Natural killer cell treated with Interleukin-12 subunit alpha and Interleukin-12 subunit beta and Interleukin-15 and Interleukin-18, amount 100 ng/mL, for 72 hours (primary cell): Measurements from ENCODE around the gene CEBPG. TPM values are rescaled to one million over a fixed set of nuclear protein-coding genes. Genes with fewer than 3 reads are reported as not detected.

ENCODE experiments used
- ATAC-seq, 2 donors: fragments of 150-1000 bp; cut with Tn5 transposase in 1 of 2; sonication (Bioruptor Pico), chemical (Tn5 transposase) in 1 of 2; 2 replicates each; pipeline ENCODE4 v1.10.0; 2021
- DNase-seq: peaks from one replicate; pipeline ENCODE4 v3.0.0; 2022; ENCODE audit warnings: low spot score
- H3K27ac Mint-ChIP-seq, 2 donors: 1 replicate in 1 of 2; 2 replicates in 1 of 2; pipeline ENCODE4 v1.8.0; 2022; ENCODE audit warnings: mixed read lengths in 2 of 2, mild to moderate bottlenecking in 1 of 2, moderate library complexity in 1 of 2
- H3K27me3 Mint-ChIP-seq, 2 donors: 1 replicate in 1 of 2; 2 replicates in 1 of 2; pipeline ENCODE4 v1.8.0; 2022; ENCODE audit warnings: mixed read lengths in 2 of 2
- H3K36me3 Mint-ChIP-seq: one replicate; pipeline ENCODE4 v1.8.0; 2022; ENCODE audit warnings: mixed read lengths
- H3K4me1 Mint-ChIP-seq, 2 donors: 1 replicate in 1 of 2; 2 replicates in 1 of 2; pipeline ENCODE4 v1.8.0; 2022; ENCODE audit warnings: low read depth in 2 of 2, mixed read lengths in 2 of 2, mild to moderate bottlenecking in 1 of 2
- H3K4me3 Mint-ChIP-seq: one replicate; pipeline ENCODE4 v1.8.0; 2022; ENCODE audit warnings: mixed read lengths
- H3K9me3 Mint-ChIP-seq: 2 replicates; pipeline ENCODE4 v1.8.0; 2022; ENCODE audit warnings: mixed read lengths
- total RNA-seq, 2 donors: library from RNA; stranded (reverse); gene quantifications; one replicate each; pipeline ENCODE4 v1.2.3, GENCODE V29; 2022

The CEBPG gene
- total RNA-seq, 2 donors from 2014 or later: 26.3 to 29.2 TPM

DNA sequence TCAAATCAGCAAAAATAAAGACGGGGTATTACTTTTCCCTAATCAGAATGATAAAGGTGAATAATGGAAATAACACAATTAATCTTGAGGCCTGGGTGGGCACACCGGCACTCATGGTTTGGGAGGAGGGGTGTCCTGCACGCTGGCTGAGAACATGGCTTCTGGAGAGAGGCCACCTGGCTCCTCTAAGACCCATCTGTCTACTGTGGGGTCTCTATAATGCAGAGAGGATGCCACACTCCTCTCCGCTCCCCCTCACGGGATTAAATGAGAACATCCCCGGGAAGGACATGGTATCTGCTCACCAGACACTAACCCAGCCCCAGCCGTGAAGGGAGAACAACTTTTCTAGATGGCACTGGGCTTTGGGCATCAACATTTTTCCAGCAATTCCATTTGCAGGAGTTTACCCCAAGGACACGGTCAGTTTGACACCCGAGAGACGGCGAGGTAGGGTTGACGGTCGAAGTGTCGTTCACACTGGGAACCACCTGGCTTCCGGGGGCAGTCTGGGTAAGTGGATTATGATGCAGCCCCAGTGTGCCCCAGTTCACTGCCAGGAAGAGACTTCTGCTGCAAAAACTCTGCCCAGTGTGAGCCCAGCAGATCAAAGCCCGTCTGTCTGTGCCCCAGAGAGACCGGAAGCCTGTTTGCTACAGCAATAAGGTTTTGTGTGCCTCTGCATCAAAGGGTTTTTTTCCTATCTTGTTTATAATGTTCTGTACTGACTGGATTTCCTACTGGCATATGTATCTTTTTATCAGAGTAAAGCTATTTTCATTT is 56.6 kb downstream of the CEBPG start:
- peak overlapping the region; percentile 71 for H3K4me3 Mint-ChIP-seq

DNA sequence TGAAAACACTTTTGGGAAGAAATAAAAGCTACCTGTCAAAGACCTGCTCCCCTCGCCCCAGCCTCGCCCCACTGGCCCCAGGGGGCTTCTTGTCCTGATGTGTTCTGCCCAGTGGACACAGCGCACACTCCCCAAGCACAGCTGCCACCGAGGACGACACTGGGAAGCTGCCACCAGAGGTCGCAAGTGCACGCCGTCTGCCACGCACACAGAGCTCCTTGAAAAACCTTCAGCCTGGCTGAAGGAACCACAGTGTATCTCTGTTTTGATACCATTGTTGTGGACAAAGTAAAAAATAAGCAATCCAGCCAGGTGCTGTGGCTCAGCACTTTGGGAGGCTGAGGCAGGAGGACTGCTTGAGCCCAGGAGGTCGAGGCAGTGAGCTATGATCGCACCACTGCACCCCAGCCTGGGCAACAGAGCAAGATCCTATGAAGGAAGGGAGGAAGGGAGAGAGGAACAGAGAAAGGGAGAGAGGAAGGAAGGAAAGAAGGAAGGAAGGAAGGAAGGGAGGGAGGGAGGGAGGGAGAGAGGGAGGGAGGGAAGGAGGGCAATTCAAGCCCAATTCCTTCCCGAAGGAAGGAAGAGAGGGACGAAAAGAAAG is 57.3 kb downstream of the CEBPG start:
- H3K27ac Mint-ChIP-seq: peak overlapping the region in 1 of 2 donors; percentile 46

More for the DNA sequence above, 56.6 kb downstream of the CEBPG start:
- ATAC-seq (peak in 1 of 2 donors; percentile 75), DNase-seq (peak; percentile 32)
- peaks cover 0 to 5% of the 10 kb centered on the region in 2 donors for H3K27me3 Mint-ChIP-seq
- no peaks in the 10 kb centered on the region for H3K36me3 Mint-ChIP-seq
- peaks cover 6 to 7% of the 10 kb centered on the region in 2 donors for H3K4me1 Mint-ChIP-seq
- H3K27ac Mint-ChIP-seq: peak overlapping the region in 1 of 2 donors; percentile 46
- H3K9me3 Mint-ChIP-seq: no peaks in the 10 kb centered on the region

DNA sequence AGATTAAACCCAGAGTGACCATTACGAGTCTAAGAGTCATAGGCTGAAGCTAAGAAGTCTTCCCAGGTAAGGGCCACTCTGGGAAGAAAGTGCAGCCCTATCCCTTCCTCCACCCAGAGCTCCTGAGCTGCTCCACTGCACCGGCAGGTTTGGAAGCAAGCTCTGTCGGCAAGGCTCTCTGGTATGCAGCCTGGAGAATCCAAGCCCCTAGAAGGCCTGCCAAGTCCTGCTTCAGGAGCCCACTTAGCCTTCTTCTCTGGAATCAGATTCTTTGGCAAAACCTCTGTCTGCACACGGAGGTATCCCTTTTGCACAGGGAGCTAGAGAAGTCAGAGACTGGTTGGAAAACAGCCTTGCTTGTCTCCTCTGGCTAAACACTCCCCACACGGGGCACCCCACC is 58.5 kb downstream of the CEBPG start:
- Mint-ChIP-seq H3K4me1 (peaks cover 6 to 7% of the 10 kb centered on the region in 2 donors), H3K4me3 (no peak overlapping the region), H3K9me3 (no peaks in the 10 kb centered on the region), H3K27me3 (peaks cover 0 to 5% of the 10 kb centered on the region in 2 donors), H3K27ac (no peak overlapping the region), H3K36me3 (no peaks in the 10 kb centered on the region)
- DNase-seq (peak; percentile 18), ATAC-seq (no peak)

More for the DNA sequence above, 57.3 kb downstream of the CEBPG start:
- Mint-ChIP-seq H3K27me3 (peaks cover 0 to 5% of the 10 kb centered on the region in 2 donors), H3K9me3 (no peaks in the 10 kb centered on the region), H3K36me3 (no peaks in the 10 kb centered on the region), H3K4me3 (peak overlapping the region; percentile 71), H3K4me1 (peaks cover 6 to 7% of the 10 kb centered on the region in 2 donors)
- peak; percentile 74 to 76 for ATAC-seq
- DNase-seq: peak; percentile 63

Other genes with a start within 250 kb of the CEBPG start
- not detected for gene WDR88, start 241.6 kb upstream of the CEBPG start, total RNA-seq
- gene LRP3, start 179.4 kb upstream of the CEBPG start, total RNA-seq: not detected
- not detected for gene SLC7A10, start 147.9 kb upstream of the CEBPG start, total RNA-seq
- gene CEBPA, start 71.2 kb upstream of the CEBPG start, total RNA-seq: 1 to 10 TPM; 1.3 to 1.9 TPM
- gene PEPD, start 148.1 kb downstream of the CEBPG start, total RNA-seq: 10 to 100 TPM; 18.7 to 25.7 TPM
- not detected for gene CHST8, start 248.2 kb downstream of the CEBPG start, total RNA-seq